ENCODE data around the gene CLDN22.

Gene CLDN22

GRCh38 chr4:183322326-183322725 lies 2.2 kb upstream of the CLDN22 start, which contains the start of gene CLDN24:
CLDN24 (minus strand) TSS chr4:183322426; CDS start chr4:183322426, 0 bp downstream.
- no peak within 1 kb of the TSS for H3K4me3 ChIP-seq (ENCODE audit: low read depth, low read length)
- TF ChIP-seq CTCF (IDR thresholded peaks at IDR 0.05; ENCODE audit: low read depth, low read length) = no peak

- TF ChIP-seq CTCF (IDR thresholded peaks at IDR 0.05; ENCODE audit: low read depth, low read length) = no peak
- no peak overlapping the region for H3K4me3 ChIP-seq (ENCODE audit: low read depth, low read length)
Observed at GRCh38 chr4:183321516-183321915, 1.4 kb upstream of the CLDN22 start.

GRCh38 chr4:183321079-183321478 lies 1.0 kb upstream of the CLDN22 start:
- no peak for TF ChIP-seq CTCF (IDR thresholded peaks at IDR 0.05; ENCODE audit: low read depth, low read length)
- no peak overlapping the region for H3K4me3 ChIP-seq (ENCODE audit: low read depth, low read length)

GRCh38 chr4:183318656-183319055 lies 1.4 kb downstream of the CLDN22 start:
- no peak overlapping the region for H3K4me3 ChIP-seq (ENCODE audit: low read depth, low read length)
- TF ChIP-seq CTCF (IDR thresholded peaks at IDR 0.05; ENCODE audit: low read depth, low read length) = no peak

- no peak overlapping the region for H3K4me3 ChIP-seq (ENCODE audit: low read depth, low read length)
- no peak for TF ChIP-seq CTCF (IDR thresholded peaks at IDR 0.05; ENCODE audit: low read depth, low read length)
Observed at GRCh38 chr4:183314806-183315205, 5.3 kb downstream of the CLDN22 start.

GRCh38 chr4:183314336-183314735 lies 5.7 kb downstream of the CLDN22 start:
- no peak for TF ChIP-seq CTCF (IDR thresholded peaks at IDR 0.05; ENCODE audit: low read depth, low read length)
- H3K4me3 ChIP-seq (ENCODE audit: low read depth, low read length) = no peak overlapping the region

GRCh38 chr4:183312841-183313240 lies 7.2 kb downstream of the CLDN22 start:
- no peak for TF ChIP-seq CTCF (IDR thresholded peaks at IDR 0.05; ENCODE audit: low read depth, low read length)

More at GRCh38 chr4:183312841-183313240, 7.2 kb downstream of the CLDN22 start:
- no peak overlapping the region for H3K4me3 ChIP-seq (ENCODE audit: low read depth, low read length)
